ES-I3 (cell line): ENCODE measurements around the gene SGMS1.

ENCODE experiments used
- H3K36me3 ChIP-seq: 2 replicates; pipeline ENCODE4 v1.6.1; 2013; ENCODE audit warnings: mild to moderate bottlenecking, low read length, control low read depth, moderate library complexity; ENCODE audit not compliant: insufficient read depth
- H3K4me1 ChIP-seq: 2 replicates; pipeline ENCODE4 v1.6.1; 2013; ENCODE audit warnings: mild to moderate bottlenecking, control low read depth, low read length; ENCODE audit not compliant: insufficient read depth
- H3K9ac ChIP-seq: 2 replicates; pipeline ENCODE4 v1.6.1; 2013; ENCODE audit warnings: low read depth, mild to moderate bottlenecking, low read length, moderate library complexity
- H3K9me3 ChIP-seq: 2 replicates; pipeline ENCODE4 v1.6.1; 2013; ENCODE audit warnings: mild to moderate bottlenecking, low read length, moderate library complexity; ENCODE audit not compliant: control insufficient read depth, insufficient read depth

The SGMS1 gene

GRCh38 chr10:50419091-50419490 lies 204.7 kb downstream of the SGMS1 start:
- Histone ChIP-seq H3K9ac (no peak overlapping the region), H3K4me1 (peaks cover 15% of the 10 kb centered on the region), H3K36me3 (no peaks in the 10 kb centered on the region), H3K9me3 (no peaks in the 10 kb centered on the region)

- Histone ChIP-seq H3K9me3 (no peaks in the 10 kb centered on the region), H3K36me3 (no peaks in the 10 kb centered on the region), H3K9ac (peak overlapping the region; percentile 52), H3K4me1 (peaks cover 15% of the 10 kb centered on the region)
These were observed 205.6 kb downstream of the SGMS1 start for GRCh38 chr10:50417886-50418830.

- Histone ChIP-seq H3K36me3 (no peaks in the 10 kb centered on the region), H3K9me3 (no peaks in the 10 kb centered on the region), H3K4me1 (peaks cover 15% of the 10 kb centered on the region), H3K9ac (peak overlapping the region; percentile 52)
These were observed 206.3 kb downstream of the SGMS1 start for GRCh38 chr10:50417486-50417885.

- peaks cover 18% of the 10 kb centered on the region for H3K4me1 ChIP-seq
- no peaks in the 10 kb centered on the region for H3K9me3 ChIP-seq
- H3K36me3 ChIP-seq, result no peaks in the 10 kb centered on the region
- H3K9ac ChIP-seq, result no peak overlapping the region; the same call in 1 of the 2 replicates
These were observed 206.9 kb downstream of the SGMS1 start for GRCh38 chr10:50416881-50417280.

- Histone ChIP-seq H3K4me1 (peaks cover 18% of the 10 kb centered on the region), H3K9me3 (no peaks in the 10 kb centered on the region), H3K9ac (no peak overlapping the region; the same call in 1 of the 2 replicates), H3K36me3 (no peaks in the 10 kb centered on the region)
These were observed 207.5 kb downstream of the SGMS1 start for GRCh38 chr10:50416181-50416824.

- H3K36me3 ChIP-seq, result no peaks in the 10 kb centered on the region
- H3K9me3 ChIP-seq, result no peaks in the 10 kb centered on the region
- H3K4me1 ChIP-seq, result peaks cover 23% of the 10 kb centered on the region
- H3K9ac ChIP-seq, result no peak overlapping the region
These were observed 208.5 kb downstream of the SGMS1 start for GRCh38 chr10:50415292-50415691.

GRCh38 chr10:50410066-50410811 lies 213.5 kb downstream of the SGMS1 start:
- H3K36me3 ChIP-seq, result no peaks in the 10 kb centered on the region

GRCh38 chr10:50407076-50407801 lies 216.5 kb downstream of the SGMS1 start:
- H3K9ac ChIP-seq, result peak overlapping the region; percentile 4
- no peaks in the 10 kb centered on the region; the same call in 1 of the 2 replicates for H3K9me3 ChIP-seq
- H3K36me3 ChIP-seq, result no peaks in the 10 kb centered on the region
- peaks cover 32% of the 10 kb centered on the region for H3K4me1 ChIP-seq

More at GRCh38 chr10:50410066-50410811, 213.5 kb downstream of the SGMS1 start:
- Histone ChIP-seq H3K4me1 (peaks cover 26% of the 10 kb centered on the region), H3K9me3 (no peaks in the 10 kb centered on the region; the same call in 1 of the 2 replicates), H3K9ac (no peak overlapping the region)

GRCh38 chr10:50406457-50407070 lies 217.2 kb downstream of the SGMS1 start:
- Histone ChIP-seq H3K4me1 (peaks cover 30% of the 10 kb centered on the region), H3K9ac (no peak overlapping the region), H3K9me3 (no peaks in the 10 kb centered on the region; the same call in 1 of the 2 replicates), H3K36me3 (no peaks in the 10 kb centered on the region)

- no peaks in the 10 kb centered on the region for H3K36me3 ChIP-seq
- no peak overlapping the region for H3K9ac ChIP-seq
- peaks cover 29% of the 10 kb centered on the region for H3K4me1 ChIP-seq
- no peaks in the 10 kb centered on the region; the same call in 1 of the 2 replicates for H3K9me3 ChIP-seq
These were observed 218.0 kb downstream of the SGMS1 start for GRCh38 chr10:50405723-50406122.

- no peaks in the 10 kb centered on the region for H3K36me3 ChIP-seq
- peaks cover 21% of the 10 kb centered on the region for H3K4me1 ChIP-seq
- no peaks in the 10 kb centered on the region; the same call in 1 of the 2 replicates for H3K9me3 ChIP-seq
- H3K9ac ChIP-seq, result no peak overlapping the region
These were observed 219.6 kb downstream of the SGMS1 start for GRCh38 chr10:50404021-50404773.

GRCh38 chr10:50403074-50403473 lies 220.7 kb downstream of the SGMS1 start:
- H3K4me1 ChIP-seq, result peaks cover 19% of the 10 kb centered on the region
- H3K36me3 ChIP-seq, result no peaks in the 10 kb centered on the region
- no peaks in the 10 kb centered on the region; the same call in 1 of the 2 replicates for H3K9me3 ChIP-seq
- no peak overlapping the region for H3K9ac ChIP-seq

GRCh38 chr10:50402466-50402865 lies 221.3 kb downstream of the SGMS1 start:
- H3K36me3 ChIP-seq, result no peaks in the 10 kb centered on the region
- H3K4me1 ChIP-seq, result peaks cover 16% of the 10 kb centered on the region
- no peak overlapping the region for H3K9ac ChIP-seq
- no peaks in the 10 kb centered on the region; the same call in 1 of the 2 replicates for H3K9me3 ChIP-seq
